Uterus (tissue), 2 donors: ENCODE data around the gene PRR30.
"Not testable (repeated sequence)": the region's sequence is repeated elsewhere in the genome, so short reads cannot be mapped to it uniquely, and the experiment has no call there.

ENCODE experiments used
- POLR2A ChIP-seq, 2 donors: fragments of 450-650 bp; IDR thresholded peaks; one replicate each; pipeline ENCODE4 v1.6.1; 2016; ENCODE audit warnings: antibody characterized with exemption in 2 of 2, mild to moderate bottlenecking in 1 of 2, moderate library complexity in 1 of 2
- TF ChIP-seq, protein P1 (sequence below), 4 experiments: fragments of 200-600 bp in 2 of 4; fragments of 450-650 bp in 2 of 4; sonication (generic) in 2 of 4; IDR thresholded peaks; one replicate each; pipeline ENCODE4 v1.5.1; 2016 to 2019; ENCODE audit warnings: antibody characterized with exemption in 4 of 4, mild to moderate bottlenecking in 2 of 4, moderate library complexity in 1 of 4

- TF ChIP-seq POLR2A (IDR thresholded peaks at IDR 0.05): not testable (repeated sequence)
- TF ChIP-seq, protein P1, sequence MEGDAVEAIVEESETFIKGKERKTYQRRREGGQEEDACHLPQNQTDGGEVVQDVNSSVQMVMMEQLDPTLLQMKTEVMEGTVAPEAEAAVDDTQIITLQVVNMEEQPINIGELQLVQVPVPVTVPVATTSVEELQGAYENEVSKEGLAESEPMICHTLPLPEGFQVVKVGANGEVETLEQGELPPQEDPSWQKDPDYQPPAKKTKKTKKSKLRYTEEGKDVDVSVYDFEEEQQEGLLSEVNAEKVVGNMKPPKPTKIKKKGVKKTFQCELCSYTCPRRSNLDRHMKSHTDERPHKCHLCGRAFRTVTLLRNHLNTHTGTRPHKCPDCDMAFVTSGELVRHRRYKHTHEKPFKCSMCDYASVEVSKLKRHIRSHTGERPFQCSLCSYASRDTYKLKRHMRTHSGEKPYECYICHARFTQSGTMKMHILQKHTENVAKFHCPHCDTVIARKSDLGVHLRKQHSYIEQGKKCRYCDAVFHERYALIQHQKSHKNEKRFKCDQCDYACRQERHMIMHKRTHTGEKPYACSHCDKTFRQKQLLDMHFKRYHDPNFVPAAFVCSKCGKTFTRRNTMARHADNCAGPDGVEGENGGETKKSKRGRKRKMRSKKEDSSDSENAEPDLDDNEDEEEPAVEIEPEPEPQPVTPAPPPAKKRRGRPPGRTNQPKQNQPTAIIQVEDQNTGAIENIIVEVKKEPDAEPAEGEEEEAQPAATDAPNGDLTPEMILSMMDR (IDR thresholded peaks at IDR 0.05): not testable (repeated sequence)
Measured at GRCh38 chr2:27110603-27111352, 28.4 kb downstream of the PRR30 start.
